ENCODE results near the gene SPI1. TPM values are rescaled to one million over a fixed set of nuclear protein-coding genes. Genes with fewer than 3 reads are reported as not detected.

The SPI1 gene
- total RNA-seq, 1 experiment from 2014 or later: 0.31 TPM

- Histone ChIP-seq H3K27me3 (ENCODE audit: control insufficient read depth, insufficient read depth, low read length) (no peaks in the 10 kb centered on the region), H3K27ac (ENCODE audit: low read length) (no peak overlapping the region), H3K9me3 (ENCODE audit: control insufficient read depth, insufficient read depth, low read depth, low read length) (no peaks in the 10 kb centered on the region), H3K4me1 (ENCODE audit: control insufficient read depth, insufficient read depth, low read length) (no peaks in the 10 kb centered on the region; the same call in 1 of the 2 replicates), H3K36me3 (ENCODE audit: control insufficient read depth, insufficient read depth, low read length) (no peaks in the 10 kb centered on the region), H3K4me3 (ENCODE audit: low read depth in 2 of 2, low read length in 2 of 2) (no peak overlapping the region)
- DNase-seq (ENCODE audit: low read depth, low spot score) (no peak), ATAC-seq (0 out of 2 replicates have a peak, but pooled peaks have one; percentile 10)
- ChIA-PET CTCF (no interaction called here), POLR2A (no interaction called here)
- in situ Hi-C loops (cut with HindIII; ENCODE audit: low pct_unique_long_range_greater_than_20kb, low sequenced_read_pairs) (no loop called here), intact Hi-C loops (cut with micrococcal nuclease; ENCODE audit: unreplicated experiment) (no loop called here)
- TF ChIP-seq TCF7L2 (IDR thresholded peaks at IDR 0.05; ENCODE audit: low read depth, low read length) (no peak), POLR2AphosphoS5 (IDR thresholded peaks at IDR 0.05; ENCODE audit: low read depth, low read length) (no peak), SIN3A (IDR thresholded peaks at IDR 0.05; ENCODE audit: borderline replicate concordance, insufficient read depth, low read depth, low read length) (no peak)
- TF ChIP-seq, protein P1, sequence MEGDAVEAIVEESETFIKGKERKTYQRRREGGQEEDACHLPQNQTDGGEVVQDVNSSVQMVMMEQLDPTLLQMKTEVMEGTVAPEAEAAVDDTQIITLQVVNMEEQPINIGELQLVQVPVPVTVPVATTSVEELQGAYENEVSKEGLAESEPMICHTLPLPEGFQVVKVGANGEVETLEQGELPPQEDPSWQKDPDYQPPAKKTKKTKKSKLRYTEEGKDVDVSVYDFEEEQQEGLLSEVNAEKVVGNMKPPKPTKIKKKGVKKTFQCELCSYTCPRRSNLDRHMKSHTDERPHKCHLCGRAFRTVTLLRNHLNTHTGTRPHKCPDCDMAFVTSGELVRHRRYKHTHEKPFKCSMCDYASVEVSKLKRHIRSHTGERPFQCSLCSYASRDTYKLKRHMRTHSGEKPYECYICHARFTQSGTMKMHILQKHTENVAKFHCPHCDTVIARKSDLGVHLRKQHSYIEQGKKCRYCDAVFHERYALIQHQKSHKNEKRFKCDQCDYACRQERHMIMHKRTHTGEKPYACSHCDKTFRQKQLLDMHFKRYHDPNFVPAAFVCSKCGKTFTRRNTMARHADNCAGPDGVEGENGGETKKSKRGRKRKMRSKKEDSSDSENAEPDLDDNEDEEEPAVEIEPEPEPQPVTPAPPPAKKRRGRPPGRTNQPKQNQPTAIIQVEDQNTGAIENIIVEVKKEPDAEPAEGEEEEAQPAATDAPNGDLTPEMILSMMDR (IDR thresholded peaks at IDR 0.05): no peak
- TF ChIP-seq, protein P2, sequence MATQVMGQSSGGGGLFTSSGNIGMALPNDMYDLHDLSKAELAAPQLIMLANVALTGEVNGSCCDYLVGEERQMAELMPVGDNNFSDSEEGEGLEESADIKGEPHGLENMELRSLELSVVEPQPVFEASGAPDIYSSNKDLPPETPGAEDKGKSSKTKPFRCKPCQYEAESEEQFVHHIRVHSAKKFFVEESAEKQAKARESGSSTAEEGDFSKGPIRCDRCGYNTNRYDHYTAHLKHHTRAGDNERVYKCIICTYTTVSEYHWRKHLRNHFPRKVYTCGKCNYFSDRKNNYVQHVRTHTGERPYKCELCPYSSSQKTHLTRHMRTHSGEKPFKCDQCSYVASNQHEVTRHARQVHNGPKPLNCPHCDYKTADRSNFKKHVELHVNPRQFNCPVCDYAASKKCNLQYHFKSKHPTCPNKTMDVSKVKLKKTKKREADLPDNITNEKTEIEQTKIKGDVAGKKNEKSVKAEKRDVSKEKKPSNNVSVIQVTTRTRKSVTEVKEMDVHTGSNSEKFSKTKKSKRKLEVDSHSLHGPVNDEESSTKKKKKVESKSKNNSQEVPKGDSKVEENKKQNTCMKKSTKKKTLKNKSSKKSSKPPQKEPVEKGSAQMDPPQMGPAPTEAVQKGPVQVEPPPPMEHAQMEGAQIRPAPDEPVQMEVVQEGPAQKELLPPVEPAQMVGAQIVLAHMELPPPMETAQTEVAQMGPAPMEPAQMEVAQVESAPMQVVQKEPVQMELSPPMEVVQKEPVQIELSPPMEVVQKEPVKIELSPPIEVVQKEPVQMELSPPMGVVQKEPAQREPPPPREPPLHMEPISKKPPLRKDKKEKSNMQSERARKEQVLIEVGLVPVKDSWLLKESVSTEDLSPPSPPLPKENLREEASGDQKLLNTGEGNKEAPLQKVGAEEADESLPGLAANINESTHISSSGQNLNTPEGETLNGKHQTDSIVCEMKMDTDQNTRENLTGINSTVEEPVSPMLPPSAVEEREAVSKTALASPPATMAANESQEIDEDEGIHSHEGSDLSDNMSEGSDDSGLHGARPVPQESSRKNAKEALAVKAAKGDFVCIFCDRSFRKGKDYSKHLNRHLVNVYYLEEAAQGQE (IDR thresholded peaks at IDR 0.05; ENCODE audit: insufficient read depth in 1 of 2, low read depth in 2 of 2, low read length in 1 of 2): no peak
- no TSS peak for BruUV-seq (replicated peaks)
These were observed 16.2 kb upstream of the SPI1 start for GRCh38 chr11:47394322-47395222.

DNA sequence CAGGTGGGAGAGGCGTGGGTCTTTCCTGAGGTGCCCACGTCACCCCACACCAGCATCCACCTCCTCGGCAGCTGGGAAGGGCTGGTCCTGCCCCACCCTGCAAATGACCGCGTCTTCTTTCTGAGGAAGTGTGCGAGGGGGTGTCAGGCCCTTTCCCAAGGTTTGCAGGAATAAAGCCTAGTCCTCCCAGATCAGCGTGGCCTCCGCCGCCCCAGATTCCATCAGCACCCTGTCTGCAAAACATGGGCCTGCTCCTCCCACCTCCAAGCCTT, 15.6 kb upstream of the SPI1 start:
- no peak overlapping the region for H3K27ac ChIP-seq (ENCODE audit: low read length)
- POLR2A ChIA-PET: no interaction called here
- intact Hi-C loops (cut with micrococcal nuclease; ENCODE audit: unreplicated experiment): no loop called here
- ATAC-seq (no peak), DNase-seq (ENCODE audit: low read depth, low spot score) (no peak)
- BruUV-seq (replicated peaks): no TSS peak
- no peaks in the 10 kb centered on the region; the same call in 1 of the 2 replicates for H3K4me1 ChIP-seq (ENCODE audit: control insufficient read depth, insufficient read depth, low read length)
- in situ Hi-C loops (cut with HindIII; ENCODE audit: low pct_unique_long_range_greater_than_20kb, low sequenced_read_pairs): no loop called here
- no peaks in the 10 kb centered on the region for H3K9me3 ChIP-seq (ENCODE audit: control insufficient read depth, insufficient read depth, low read depth, low read length)
- TF ChIP-seq POLR2AphosphoS5 (IDR thresholded peaks at IDR 0.05; ENCODE audit: low read depth, low read length) (no peak), TCF7L2 (IDR thresholded peaks at IDR 0.05; ENCODE audit: low read depth, low read length) (no peak), SIN3A (IDR thresholded peaks at IDR 0.05; ENCODE audit: borderline replicate concordance, insufficient read depth, low read depth, low read length) (no peak)
- TF ChIP-seq, protein P2 (IDR thresholded peaks at IDR 0.05; ENCODE audit: insufficient read depth in 1 of 2, low read depth in 2 of 2, low read length in 1 of 2): no peak
- TF ChIP-seq, protein P1 (IDR thresholded peaks at IDR 0.05): no peak
- CTCF ChIA-PET: no interaction called here
- H3K36me3 ChIP-seq (ENCODE audit: control insufficient read depth, insufficient read depth, low read length): no peaks in the 10 kb centered on the region
- no peaks in the 10 kb centered on the region for H3K27me3 ChIP-seq (ENCODE audit: control insufficient read depth, insufficient read depth, low read length)
- no peak overlapping the region for H3K4me3 ChIP-seq (ENCODE audit: low read depth in 2 of 2, low read length in 2 of 2)
